GM15510 (cell line): ENCODE results near the gene RB1.

Experiments used
- POLR2A ChIP-seq: IDR thresholded peaks from 3 replicates; pipeline ENCODE4 v1.6.1; 2011; ENCODE audit warnings: borderline replicate concordance; ENCODE audit not compliant: insufficient read length; ENCODE audit errors: extremely low read depth

RB1 gene

GRCh38 chr13:48278806-48279205, 24.7 kb upstream of the RB1 start:
- TF ChIP-seq POLR2A = no peak

- TF ChIP-seq POLR2A = no peak
Measured at GRCh38 chr13:48281556-48281955, 22.0 kb upstream of the RB1 start.

- no peak for TF ChIP-seq POLR2A
Measured at GRCh38 chr13:48291730-48292129, 11.8 kb upstream of the RB1 start.

GRCh38 chr13:48292650-48293049, 10.9 kb upstream of the RB1 start:
- TF ChIP-seq POLR2A = no peak

GRCh38 chr13:48294653-48295052, 8.9 kb upstream of the RB1 start:
- TF ChIP-seq POLR2A = no peak

GRCh38 chr13:48295271-48295670, 8.3 kb upstream of the RB1 start:
- no peak for TF ChIP-seq POLR2A

- TF ChIP-seq POLR2A = no peak
Measured at GRCh38 chr13:48296528-48296927, 7.0 kb upstream of the RB1 start.

GRCh38 chr13:48297131-48297786, 6.3 kb upstream of the RB1 start:
- TF ChIP-seq POLR2A = no peak

GRCh38 chr13:48299591-48299990, 4.0 kb upstream of the RB1 start:
- no peak for TF ChIP-seq POLR2A

GRCh38 chr13:48302871-48303358, 636 bp upstream of the RB1 start:
- no peak for TF ChIP-seq POLR2A

- peak; percentile 60 for TF ChIP-seq POLR2A
Measured at GRCh38 chr13:48304143-48304876, 759 bp downstream of the RB1 start.

GRCh38 chr13:48311223-48311622, 7.7 kb downstream of the RB1 start:
- no peak for TF ChIP-seq POLR2A

GRCh38 chr13:48315969-48316650, 12.6 kb downstream of the RB1 start:
- TF ChIP-seq POLR2A = no peak

- TF ChIP-seq POLR2A = no peak
Measured at GRCh38 chr13:48316826-48317510, 13.4 kb downstream of the RB1 start.

GRCh38 chr13:48317511-48318376, 14.2 kb downstream of the RB1 start:
- no peak for TF ChIP-seq POLR2A

GRCh38 chr13:48318377-48318811, 14.8 kb downstream of the RB1 start:
- no peak for TF ChIP-seq POLR2A
